ENCODE results near the gene RFX8. TPM values are rescaled to one million over a fixed set of nuclear protein-coding genes. Genes with fewer than 3 reads are reported as not detected.

The RFX8 gene
- total and polyA plus RNA-seq, 2 donors, result 1.0 to 1.5 TPM

GRCh38 chr2:101415220-101415619 is 59.7 kb downstream of the RFX8 start:
- Histone ChIP-seq H3K36me3 (ENCODE audit: control insufficient read depth in 2 of 2, insufficient read depth in 2 of 2, low read length in 1 of 2) (no peaks in the 10 kb centered on the region), H3K27ac (ENCODE audit: low read depth in 1 of 2, low read length in 1 of 2) (no peak overlapping the region), H3K27me3 (ENCODE audit: control insufficient read depth in 2 of 2, insufficient read depth in 1 of 2, low read length in 1 of 2) (no peaks in the 10 kb centered on the region), H3K9me3 (ENCODE audit: control insufficient read depth in 2 of 2, insufficient read depth in 1 of 2, low read length in 1 of 2) (peaks cover 0 to 13% of the 10 kb centered on the region in 2 donors), H3K4me1 (ENCODE audit: control insufficient read depth in 2 of 2, insufficient read depth in 2 of 2, low read length in 2 of 2) (no peaks in the 10 kb centered on the region), H3K4me3 (ENCODE audit: low read length in 2 of 2) (no peak overlapping the region)
- WGBS, result over 99% methylated on average over 2 of the region's 2 CpGs
- no peak for DNase-seq (ENCODE audit: low read depth in 6 of 9, low spot score in 9 of 9)

DNA sequence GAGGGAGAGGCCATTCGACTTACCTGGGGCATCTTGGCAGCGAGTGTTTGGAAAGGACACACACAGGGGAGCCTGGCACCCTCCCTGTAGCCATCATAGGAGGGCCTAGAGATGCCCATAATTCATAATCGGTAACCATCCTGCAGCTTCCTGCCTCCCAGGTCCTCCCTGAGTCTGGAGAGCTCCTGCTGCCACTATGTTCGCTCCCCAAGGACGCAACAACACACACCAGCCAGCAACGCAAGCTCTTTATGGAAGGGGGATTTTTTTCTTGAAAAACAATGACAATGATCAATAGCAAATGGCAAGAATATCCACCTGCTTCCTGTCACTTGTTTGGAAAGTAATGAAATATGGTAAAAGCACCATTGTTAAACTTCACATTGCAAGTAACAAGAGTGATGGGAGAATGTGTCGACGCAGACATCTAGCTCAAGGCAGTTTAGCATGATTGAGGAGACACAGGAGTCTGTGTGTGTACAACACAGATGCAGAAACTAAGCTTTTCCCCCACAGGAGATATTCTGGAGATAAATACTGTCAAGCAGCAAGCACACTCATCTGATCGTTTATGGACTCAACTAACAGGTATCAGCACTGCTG is 62.7 kb downstream of the RFX8 start:
- peaks cover 0 to 13% of the 10 kb centered on the region in 2 donors for H3K9me3 ChIP-seq (ENCODE audit: control insufficient read depth in 2 of 2, insufficient read depth in 1 of 2, low read length in 1 of 2)
- H3K4me3 ChIP-seq (ENCODE audit: low read length in 2 of 2), result no peak overlapping the region
- DNase-seq (ENCODE audit: low read depth in 6 of 9, low spot score in 9 of 9), result no peak
- no peaks in the 10 kb centered on the region for H3K4me1 ChIP-seq (ENCODE audit: control insufficient read depth in 2 of 2, insufficient read depth in 2 of 2, low read length in 2 of 2)
- no peaks in the 10 kb centered on the region for H3K36me3 ChIP-seq (ENCODE audit: control insufficient read depth in 2 of 2, insufficient read depth in 2 of 2, low read length in 1 of 2)
- WGBS, result 97% methylated on average over 9 of the region's 9 CpGs
- no peaks in the 10 kb centered on the region for H3K27me3 ChIP-seq (ENCODE audit: control insufficient read depth in 2 of 2, insufficient read depth in 1 of 2, low read length in 1 of 2)
- H3K27ac ChIP-seq (ENCODE audit: low read depth in 1 of 2, low read length in 1 of 2), result no peak overlapping the region

GRCh38 chr2:101410746-101411145 is 64.2 kb downstream of the RFX8 start:
- WGBS, result 94% methylated on average over 5 of the region's 5 CpGs
- no peaks in the 10 kb centered on the region for H3K27me3 ChIP-seq (ENCODE audit: control insufficient read depth in 2 of 2, insufficient read depth in 1 of 2, low read length in 1 of 2)
- no peaks in the 10 kb centered on the region for H3K36me3 ChIP-seq (ENCODE audit: control insufficient read depth in 2 of 2, insufficient read depth in 2 of 2, low read length in 1 of 2)
- no peak for DNase-seq (ENCODE audit: low read depth in 6 of 9, low spot score in 9 of 9)
- H3K27ac ChIP-seq (ENCODE audit: low read depth in 1 of 2, low read length in 1 of 2), result no peak overlapping the region
- no peak overlapping the region for H3K4me3 ChIP-seq (ENCODE audit: low read length in 2 of 2)
- H3K9me3 ChIP-seq (ENCODE audit: control insufficient read depth in 2 of 2, insufficient read depth in 1 of 2, low read length in 1 of 2), result peaks cover 0 to 13% of the 10 kb centered on the region in 2 donors
- H3K4me1 ChIP-seq (ENCODE audit: control insufficient read depth in 2 of 2, insufficient read depth in 2 of 2, low read length in 2 of 2), result no peaks in the 10 kb centered on the region

GRCh38 chr2:101410114-101410513 is 64.8 kb downstream of the RFX8 start:
- Histone ChIP-seq H3K36me3 (ENCODE audit: control insufficient read depth in 2 of 2, insufficient read depth in 2 of 2, low read length in 1 of 2) (no peaks in the 10 kb centered on the region), H3K4me1 (ENCODE audit: control insufficient read depth in 2 of 2, insufficient read depth in 2 of 2, low read length in 2 of 2) (no peaks in the 10 kb centered on the region), H3K27me3 (ENCODE audit: control insufficient read depth in 2 of 2, insufficient read depth in 1 of 2, low read length in 1 of 2) (no peaks in the 10 kb centered on the region), H3K9me3 (ENCODE audit: control insufficient read depth in 2 of 2, insufficient read depth in 1 of 2, low read length in 1 of 2) (peaks cover 0 to 11% of the 10 kb centered on the region in 2 donors), H3K4me3 (ENCODE audit: low read length in 2 of 2) (no peak overlapping the region), H3K27ac (ENCODE audit: low read depth in 1 of 2, low read length in 1 of 2) (no peak overlapping the region)
- no peak for DNase-seq (ENCODE audit: low read depth in 6 of 9, low spot score in 9 of 9)
- WGBS, result 98% methylated on average over 5 of the region's 5 CpGs

DNA sequence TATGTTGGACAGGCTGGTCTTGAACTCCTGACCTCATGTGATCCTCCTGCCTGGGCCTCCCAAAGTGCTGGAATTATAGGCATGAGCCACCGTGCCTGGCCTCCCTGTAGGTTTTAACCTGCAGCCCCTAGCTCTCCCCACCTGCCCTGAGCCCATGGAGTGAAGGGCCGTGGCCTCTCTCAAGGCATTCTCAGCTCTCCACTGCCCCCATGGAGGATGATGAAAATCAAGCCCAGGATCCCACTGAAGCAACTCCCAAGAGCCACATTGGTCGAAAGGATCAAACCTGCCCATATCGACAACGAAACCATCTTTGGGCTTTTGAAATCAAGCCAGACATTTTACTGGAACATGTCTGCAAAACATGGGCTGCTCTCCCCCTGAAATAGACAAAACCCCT is 65.2 kb downstream of the RFX8 start:
- no peak overlapping the region for H3K4me3 ChIP-seq (ENCODE audit: low read length in 2 of 2)
- no peak overlapping the region for H3K27ac ChIP-seq (ENCODE audit: low read depth in 1 of 2, low read length in 1 of 2)
- H3K9me3 ChIP-seq (ENCODE audit: control insufficient read depth in 2 of 2, insufficient read depth in 1 of 2, low read length in 1 of 2), result peaks cover 0 to 7% of the 10 kb centered on the region in 2 donors
- peaks cover 0 to 1% of the 10 kb centered on the region in 2 donors for H3K4me1 ChIP-seq (ENCODE audit: control insufficient read depth in 2 of 2, insufficient read depth in 2 of 2, low read length in 2 of 2)
- 96% methylated on average over 5 of the region's 5 CpGs for WGBS
- no peaks in the 10 kb centered on the region for H3K27me3 ChIP-seq (ENCODE audit: control insufficient read depth in 2 of 2, insufficient read depth in 1 of 2, low read length in 1 of 2)
- DNase-seq (ENCODE audit: low read depth in 6 of 9, low spot score in 9 of 9), result no peak
- no peaks in the 10 kb centered on the region for H3K36me3 ChIP-seq (ENCODE audit: control insufficient read depth in 2 of 2, insufficient read depth in 2 of 2, low read length in 1 of 2)

DNA sequence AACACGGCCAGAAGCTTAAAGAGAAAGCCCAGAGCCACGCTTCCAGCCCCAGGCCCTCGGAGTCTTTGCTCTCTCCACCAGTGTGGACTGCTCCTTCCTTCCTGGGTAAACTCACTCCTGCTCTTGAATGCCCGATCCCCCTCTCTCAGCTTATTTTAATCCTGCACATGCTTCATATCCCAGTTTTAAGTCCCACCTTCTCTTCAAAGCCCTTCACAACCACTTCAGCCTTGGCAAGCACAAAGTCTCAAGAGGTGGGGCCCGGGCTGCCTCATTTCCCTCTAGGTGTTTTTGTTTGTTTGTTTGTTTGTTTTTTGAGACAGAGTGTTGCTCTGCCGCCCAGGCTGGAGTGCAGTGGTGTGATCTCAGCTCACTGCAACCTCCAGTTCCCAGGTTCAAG is 66.0 kb downstream of the RFX8 start:
- H3K4me3 ChIP-seq (ENCODE audit: low read length in 2 of 2), result no peak overlapping the region
- DNase-seq (ENCODE audit: low read depth in 6 of 9, low spot score in 9 of 9), result no peak
- WGBS, result 97% methylated on average over 6 of the region's 6 CpGs
- no peaks in the 10 kb centered on the region for H3K27me3 ChIP-seq (ENCODE audit: control insufficient read depth in 2 of 2, insufficient read depth in 1 of 2, low read length in 1 of 2)
- H3K4me1 ChIP-seq (ENCODE audit: control insufficient read depth in 2 of 2, insufficient read depth in 2 of 2, low read length in 2 of 2), result peaks cover 0 to 4% of the 10 kb centered on the region in 2 donors
- H3K27ac ChIP-seq (ENCODE audit: low read depth in 1 of 2, low read length in 1 of 2), result no peak overlapping the region
- H3K36me3 ChIP-seq (ENCODE audit: control insufficient read depth in 2 of 2, insufficient read depth in 2 of 2, low read length in 1 of 2), result no peaks in the 10 kb centered on the region
- peaks cover 0 to under 1% of the 10 kb centered on the region in 2 donors for H3K9me3 ChIP-seq (ENCODE audit: control insufficient read depth in 2 of 2, insufficient read depth in 1 of 2, low read length in 1 of 2)

GRCh38 chr2:101405351-101405899 is 69.5 kb downstream of the RFX8 start:
- DNase-seq (ENCODE audit: low read depth in 6 of 9, low spot score in 9 of 9), result no peak
- H3K36me3 ChIP-seq (ENCODE audit: control insufficient read depth in 2 of 2, insufficient read depth in 2 of 2, low read length in 1 of 2), result no peaks in the 10 kb centered on the region
- H3K27me3 ChIP-seq (ENCODE audit: control insufficient read depth in 2 of 2, insufficient read depth in 1 of 2, low read length in 1 of 2), result no peaks in the 10 kb centered on the region
- H3K4me3 ChIP-seq (ENCODE audit: low read length in 2 of 2), result no peak overlapping the region
- H3K9me3 ChIP-seq (ENCODE audit: control insufficient read depth in 2 of 2, insufficient read depth in 1 of 2, low read length in 1 of 2), result no peaks in the 10 kb centered on the region
- no peak overlapping the region for H3K27ac ChIP-seq (ENCODE audit: low read depth in 1 of 2, low read length in 1 of 2)
- whole genome bisulfite sequencing, result 63% methylated on average over 7 of the region's 7 CpGs
- peaks cover 32 to 36% of the 10 kb centered on the region in 2 donors for H3K4me1 ChIP-seq (ENCODE audit: control insufficient read depth in 2 of 2, insufficient read depth in 2 of 2, low read length in 2 of 2)

- H3K4me3 ChIP-seq (ENCODE audit: low read length in 2 of 2), result no peak overlapping the region
- H3K4me1 ChIP-seq (ENCODE audit: control insufficient read depth in 2 of 2, insufficient read depth in 2 of 2, low read length in 2 of 2), result peaks cover 44 to 45% of the 10 kb centered on the region in 2 donors
- no peaks in the 10 kb centered on the region for H3K27me3 ChIP-seq (ENCODE audit: control insufficient read depth in 2 of 2, insufficient read depth in 1 of 2, low read length in 1 of 2)
- H3K27ac ChIP-seq (ENCODE audit: low read depth in 1 of 2, low read length in 1 of 2), result no peak overlapping the region
- no peak for DNase-seq (ENCODE audit: low read depth in 6 of 9, low spot score in 9 of 9)
- 100% methylated on average over 1 of the region's 1 CpG for WGBS
- H3K9me3 ChIP-seq (ENCODE audit: control insufficient read depth in 2 of 2, insufficient read depth in 1 of 2, low read length in 1 of 2), result no peaks in the 10 kb centered on the region
- H3K36me3 ChIP-seq (ENCODE audit: control insufficient read depth in 2 of 2, insufficient read depth in 2 of 2, low read length in 1 of 2), result no peaks in the 10 kb centered on the region
Measured at GRCh38 chr2:101403745-101404144, 71.2 kb downstream of the RFX8 start.

GRCh38 chr2:101402630-101403029 is 72.3 kb downstream of the RFX8 start:
- no peaks in the 10 kb centered on the region for H3K36me3 ChIP-seq (ENCODE audit: control insufficient read depth in 2 of 2, insufficient read depth in 2 of 2, low read length in 1 of 2)
- peaks cover 44 to 45% of the 10 kb centered on the region in 2 donors for H3K4me1 ChIP-seq (ENCODE audit: control insufficient read depth in 2 of 2, insufficient read depth in 2 of 2, low read length in 2 of 2)
- DNase-seq (ENCODE audit: low read depth in 6 of 9, low spot score in 9 of 9), result no peak
- no peak overlapping the region for H3K27ac ChIP-seq (ENCODE audit: low read depth in 1 of 2, low read length in 1 of 2)
- H3K9me3 ChIP-seq (ENCODE audit: control insufficient read depth in 2 of 2, insufficient read depth in 1 of 2, low read length in 1 of 2), result no peaks in the 10 kb centered on the region
- no peaks in the 10 kb centered on the region for H3K27me3 ChIP-seq (ENCODE audit: control insufficient read depth in 2 of 2, insufficient read depth in 1 of 2, low read length in 1 of 2)
- no peak overlapping the region for H3K4me3 ChIP-seq (ENCODE audit: low read length in 2 of 2)
- WGBS, result 89% methylated on average over 6 of the region's 6 CpGs

Data from thymus (tissue), 11 donors.